GM12801 (cell line): ENCODE measurements around the gene DOCK1.

ENCODE experiments used
- CTCF ChIP-seq: IDR thresholded peaks from one replicate; pipeline ENCODE4 v1.5.1; 2011; ENCODE audit warnings: control low read depth; ENCODE audit not compliant: insufficient read length; ENCODE audit errors: extremely low read depth

Gene DOCK1

GRCh38 chr10:127368101-127368500, 462.9 kb downstream of the DOCK1 start:
- no peak for TF ChIP-seq CTCF

- TF ChIP-seq CTCF = no peak
Observed at GRCh38 chr10:127368929-127369328, 463.7 kb downstream of the DOCK1 start.

GRCh38 chr10:127370601-127371000, 465.4 kb downstream of the DOCK1 start:
- TF ChIP-seq CTCF = no peak

- no peak for TF ChIP-seq CTCF
Observed at GRCh38 chr10:127372361-127372760, 467.1 kb downstream of the DOCK1 start.

- TF ChIP-seq CTCF = no peak
Observed at GRCh38 chr10:127374074-127374680, 468.9 kb downstream of the DOCK1 start.

- no peak for TF ChIP-seq CTCF
Observed at GRCh38 chr10:127374901-127375300, 469.7 kb downstream of the DOCK1 start.

GRCh38 chr10:127375461-127375860, 470.2 kb downstream of the DOCK1 start:
- no peak for TF ChIP-seq CTCF

- TF ChIP-seq CTCF = no peak
Observed at GRCh38 chr10:127376071-127376470, 470.8 kb downstream of the DOCK1 start.
